GM19043 (cell line): ENCODE results near the gene TRPM2.

Experiments used
- ATAC-seq: cut with Tn5 transposase; IDR thresholded peaks from one replicate; pipeline ENCODE4 v1.9.1; 2021; ENCODE audit warnings: low read depth; ENCODE audit not compliant: unreplicated experiment

Gene TRPM2

GRCh38 chr21:44370786-44371410 lies 17.5 kb downstream of the TRPM2 start:
- no peak for ATAC-seq

- no peak for ATAC-seq
Measured at GRCh38 chr21:44371596-44371995, 18.2 kb downstream of the TRPM2 start.

- no peak for ATAC-seq
Measured at GRCh38 chr21:44372616-44373015, 19.2 kb downstream of the TRPM2 start.

- no peak for ATAC-seq
Measured at GRCh38 chr21:44374601-44375280, 21.3 kb downstream of the TRPM2 start.

- ATAC-seq = no peak
Measured at GRCh38 chr21:44375281-44375651, 21.8 kb downstream of the TRPM2 start.

- ATAC-seq = no peak
Measured at GRCh38 chr21:44375761-44376241, 22.4 kb downstream of the TRPM2 start.

- ATAC-seq = no peak
Measured at GRCh38 chr21:44376606-44377005, 23.2 kb downstream of the TRPM2 start.

- no peak for ATAC-seq
Measured at GRCh38 chr21:44377201-44377921, 23.9 kb downstream of the TRPM2 start.

- ATAC-seq = no peak
Measured at GRCh38 chr21:44377922-44378645, 24.7 kb downstream of the TRPM2 start.

GRCh38 chr21:44378646-44379514 lies 25.5 kb downstream of the TRPM2 start:
- ATAC-seq = no peak

- ATAC-seq = no peak
Measured at GRCh38 chr21:44379515-44379848, 26.1 kb downstream of the TRPM2 start.

- no peak for ATAC-seq
Measured at GRCh38 chr21:44379991-44380865, 26.8 kb downstream of the TRPM2 start.

GRCh38 chr21:44380876-44381275 lies 27.5 kb downstream of the TRPM2 start:
- ATAC-seq = no peak

- no peak for ATAC-seq
Measured at GRCh38 chr21:44381874-44382273, 28.5 kb downstream of the TRPM2 start.

- ATAC-seq = no peak
Measured at GRCh38 chr21:44382536-44382935, 29.1 kb downstream of the TRPM2 start.

- ATAC-seq = no peak
Measured at GRCh38 chr21:44383216-44383615, 29.8 kb downstream of the TRPM2 start.

GRCh38 chr21:44384968-44385367 lies 31.5 kb downstream of the TRPM2 start:
- no peak for ATAC-seq

- ATAC-seq = no peak
Measured at GRCh38 chr21:44389335-44389734, 35.9 kb downstream of the TRPM2 start.

- no peak for ATAC-seq
Measured at GRCh38 chr21:44390886-44391285, 37.5 kb downstream of the TRPM2 start.
